Stimulated activated CD8-positive, alpha-beta memory T cell treated with anti-CD3 and anti-CD28 coated beads, Interleukin-4, amount 100 ng/mL, for 24 hours (primary cell): ENCODE data around the gene PICALM.
A peak's percentile ranks its signal among the peaks of the same experiment; 100 is the strongest.
"Not testable (repeated sequence)": the region's sequence is repeated elsewhere in the genome, so short reads cannot be mapped to it uniquely, and the experiment has no call there.

Experiments
- DNase-seq: peaks from one replicate; pipeline ENCODE4 v3.0.0-alpha.2; 2020; ENCODE audit warnings: low read depth

The PICALM gene

GRCh38 chr11:86068951-86069407, at the start of gene PICALM:
PICALM (minus strand) TSS chr11:86069084; CDS start chr11:86068780, 304 bp downstream.
- peak; percentile 95 for DNase-seq

- no peak for DNase-seq
These were observed 49.4 kb upstream of the PICALM start for GRCh38 chr11:86118253-86118652.

GRCh38 chr11:86117712-86118063, 48.8 kb upstream of the PICALM start:
- no peak for DNase-seq

- no peak for DNase-seq
These were observed 48.3 kb upstream of the PICALM start for GRCh38 chr11:86117001-86117711.

GRCh38 chr11:86116386-86116726, 47.5 kb upstream of the PICALM start:
- peak; percentile 4 for DNase-seq

- no peak for DNase-seq
These were observed 46.9 kb upstream of the PICALM start for GRCh38 chr11:86115542-86116385.

- DNase-seq, result no peak
These were observed 40.2 kb upstream of the PICALM start for GRCh38 chr11:86108890-86109638.

GRCh38 chr11:86108191-86108590, 39.3 kb upstream of the PICALM start:
- no peak for DNase-seq

- DNase-seq, result no peak
These were observed 38.0 kb upstream of the PICALM start for GRCh38 chr11:86106916-86107315.

GRCh38 chr11:86106031-86106430, 37.1 kb upstream of the PICALM start:
- DNase-seq, result not testable (repeated sequence)

- DNase-seq, result not testable (repeated sequence)
These were observed 36.7 kb upstream of the PICALM start for GRCh38 chr11:86105601-86106000.

- no peak for DNase-seq
These were observed 34.9 kb upstream of the PICALM start for GRCh38 chr11:86103808-86104207.

- DNase-seq, result no peak
These were observed 33.1 kb upstream of the PICALM start for GRCh38 chr11:86101941-86102407.

- no peak for DNase-seq
These were observed 32.6 kb upstream of the PICALM start for GRCh38 chr11:86101493-86101892.

GRCh38 chr11:86099874-86100273, 31.0 kb upstream of the PICALM start:
- DNase-seq, result no peak

GRCh38 chr11:86097980-86098379, 29.1 kb upstream of the PICALM start:
- DNase-seq, result no peak

GRCh38 chr11:86091566-86091965, 22.7 kb upstream of the PICALM start:
- DNase-seq, result no peak

- DNase-seq, result no peak
These were observed 22.2 kb upstream of the PICALM start for GRCh38 chr11:86091086-86091485.

- no peak for DNase-seq
These were observed 20.8 kb upstream of the PICALM start for GRCh38 chr11:86089659-86090058.

GRCh38 chr11:86087688-86088087, 18.8 kb upstream of the PICALM start:
- DNase-seq, result not testable (repeated sequence)

- DNase-seq, result no peak
These were observed 18.4 kb upstream of the PICALM start for GRCh38 chr11:86087256-86087655.

- no peak for DNase-seq
These were observed 12.6 kb upstream of the PICALM start for GRCh38 chr11:86081455-86081854.

GRCh38 chr11:86079421-86079820, 10.5 kb upstream of the PICALM start:
- no peak for DNase-seq
